Activated T-cell treated with anti-CD3 and anti-CD28 coated beads, Interleukin-2, amount 50 U/mL, for 1 hour (primary cell): Measurements from ENCODE around the gene VPS39.
"Not testable (repeated sequence)": the region's sequence is repeated elsewhere in the genome, so short reads cannot be mapped to it uniquely, and the experiment has no call there.

Source experiments
- DNase-seq: peaks from one replicate; pipeline ENCODE4 v3.0.0-alpha.2; 2020

Gene VPS39, protein sequence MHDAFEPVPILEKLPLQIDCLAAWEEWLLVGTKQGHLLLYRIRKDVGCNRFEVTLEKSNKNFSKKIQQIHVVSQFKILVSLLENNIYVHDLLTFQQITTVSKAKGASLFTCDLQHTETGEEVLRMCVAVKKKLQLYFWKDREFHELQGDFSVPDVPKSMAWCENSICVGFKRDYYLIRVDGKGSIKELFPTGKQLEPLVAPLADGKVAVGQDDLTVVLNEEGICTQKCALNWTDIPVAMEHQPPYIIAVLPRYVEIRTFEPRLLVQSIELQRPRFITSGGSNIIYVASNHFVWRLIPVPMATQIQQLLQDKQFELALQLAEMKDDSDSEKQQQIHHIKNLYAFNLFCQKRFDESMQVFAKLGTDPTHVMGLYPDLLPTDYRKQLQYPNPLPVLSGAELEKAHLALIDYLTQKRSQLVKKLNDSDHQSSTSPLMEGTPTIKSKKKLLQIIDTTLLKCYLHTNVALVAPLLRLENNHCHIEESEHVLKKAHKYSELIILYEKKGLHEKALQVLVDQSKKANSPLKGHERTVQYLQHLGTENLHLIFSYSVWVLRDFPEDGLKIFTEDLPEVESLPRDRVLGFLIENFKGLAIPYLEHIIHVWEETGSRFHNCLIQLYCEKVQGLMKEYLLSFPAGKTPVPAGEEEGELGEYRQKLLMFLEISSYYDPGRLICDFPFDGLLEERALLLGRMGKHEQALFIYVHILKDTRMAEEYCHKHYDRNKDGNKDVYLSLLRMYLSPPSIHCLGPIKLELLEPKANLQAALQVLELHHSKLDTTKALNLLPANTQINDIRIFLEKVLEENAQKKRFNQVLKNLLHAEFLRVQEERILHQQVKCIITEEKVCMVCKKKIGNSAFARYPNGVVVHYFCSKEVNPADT

GRCh38 chr15:42207674-42208579, at the start of gene VPS39:
Gene VPS39, minus strand, starts transcription at chr15:42208304. Its CDS starts 151 bp downstream, at chr15:42208153.
- peak; percentile 79 for DNase-seq

DNA sequence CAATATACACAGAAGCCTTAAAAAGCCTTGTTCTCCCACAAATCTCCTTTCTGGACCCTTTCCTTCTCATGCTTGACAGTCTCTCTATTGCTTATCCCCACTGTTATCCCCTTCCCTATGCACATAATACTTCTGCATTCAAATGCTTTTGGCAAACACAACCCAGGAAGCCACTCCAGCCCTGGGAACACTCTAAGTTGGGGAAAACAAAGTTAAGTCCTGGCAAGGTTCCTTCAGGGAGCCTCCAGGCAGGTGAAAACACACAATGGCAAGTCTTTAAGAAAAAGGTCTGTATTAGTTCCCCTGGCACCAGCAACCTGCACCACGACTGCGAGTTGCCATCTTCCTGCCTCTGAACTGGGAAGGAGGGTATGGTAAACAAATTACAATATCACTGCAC, 45.2 kb upstream of the VPS39 start:
- no peak for DNase-seq

DNA sequence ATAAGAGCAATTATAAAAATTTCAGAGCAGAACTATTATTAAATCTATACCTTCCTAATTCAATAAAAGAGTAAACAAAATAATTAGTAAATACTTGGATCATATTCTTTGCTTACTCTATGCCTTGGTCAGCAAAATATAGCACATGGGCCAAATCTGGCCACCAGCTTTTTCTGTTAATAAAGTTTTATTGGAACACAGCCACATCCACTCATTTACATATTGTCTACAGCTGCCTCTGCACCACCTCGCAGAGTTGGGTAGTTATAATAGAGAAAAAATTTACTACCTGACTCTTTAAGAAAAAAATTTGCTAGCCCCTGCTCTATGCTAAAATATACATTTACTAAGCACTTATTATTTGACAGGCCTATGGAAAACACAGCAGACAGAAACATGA, 32.7 kb upstream of the VPS39 start:
- no peak for DNase-seq

GRCh38 chr15:42239528-42240182, 31.6 kb upstream of the VPS39 start:
- DNase-seq = no peak

DNA sequence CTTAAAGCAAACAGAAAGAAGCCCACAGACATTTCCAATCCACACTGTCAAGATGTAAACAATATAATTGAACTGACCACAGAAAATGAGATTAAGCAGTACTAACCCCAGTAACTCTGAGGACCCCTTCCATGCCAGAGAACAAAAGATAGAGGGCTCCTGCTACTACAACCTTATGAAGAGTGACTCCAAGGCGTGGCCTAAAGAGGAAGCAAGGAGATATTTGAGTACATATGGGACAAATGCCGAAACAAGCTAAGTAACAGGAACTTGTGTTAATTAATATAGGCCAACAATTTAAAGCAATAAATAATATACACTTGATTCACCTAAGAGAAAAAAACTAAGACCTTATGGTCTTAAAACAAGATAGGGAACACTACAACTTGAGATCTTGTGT, 25.0 kb upstream of the VPS39 start:
- DNase-seq = no peak

GRCh38 chr15:42232606-42233005, 24.5 kb upstream of the VPS39 start:
- no peak for DNase-seq

GRCh38 chr15:42231088-42231487, 23.0 kb upstream of the VPS39 start:
- DNase-seq = no peak

GRCh38 chr15:42228981-42229380, 20.9 kb upstream of the VPS39 start:
- DNase-seq = not testable (repeated sequence)

GRCh38 chr15:42228036-42228435, 19.9 kb upstream of the VPS39 start:
- no peak for DNase-seq

- no peak for DNase-seq
Observed at GRCh38 chr15:42226648-42227047, 18.5 kb upstream of the VPS39 start.

DNA sequence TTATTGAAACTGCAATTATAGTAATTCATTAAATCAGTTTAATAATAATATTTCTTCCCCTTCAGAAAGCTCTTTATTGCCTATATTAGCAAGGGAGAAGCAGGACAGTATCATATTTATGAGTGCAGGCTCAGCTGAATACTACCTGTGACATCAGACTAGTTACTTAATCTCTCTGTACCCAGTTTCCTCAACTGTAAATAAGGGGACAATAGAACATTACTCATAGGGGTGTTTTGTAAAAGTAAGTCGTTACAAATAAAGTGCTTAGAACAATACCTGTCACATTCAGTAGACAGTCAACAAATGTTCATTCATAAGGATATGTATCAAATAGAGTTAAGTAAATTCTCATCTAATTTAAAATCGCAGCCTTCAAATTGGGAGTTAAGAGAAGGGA, 12.1 kb upstream of the VPS39 start:
- no peak for DNase-seq

DNA sequence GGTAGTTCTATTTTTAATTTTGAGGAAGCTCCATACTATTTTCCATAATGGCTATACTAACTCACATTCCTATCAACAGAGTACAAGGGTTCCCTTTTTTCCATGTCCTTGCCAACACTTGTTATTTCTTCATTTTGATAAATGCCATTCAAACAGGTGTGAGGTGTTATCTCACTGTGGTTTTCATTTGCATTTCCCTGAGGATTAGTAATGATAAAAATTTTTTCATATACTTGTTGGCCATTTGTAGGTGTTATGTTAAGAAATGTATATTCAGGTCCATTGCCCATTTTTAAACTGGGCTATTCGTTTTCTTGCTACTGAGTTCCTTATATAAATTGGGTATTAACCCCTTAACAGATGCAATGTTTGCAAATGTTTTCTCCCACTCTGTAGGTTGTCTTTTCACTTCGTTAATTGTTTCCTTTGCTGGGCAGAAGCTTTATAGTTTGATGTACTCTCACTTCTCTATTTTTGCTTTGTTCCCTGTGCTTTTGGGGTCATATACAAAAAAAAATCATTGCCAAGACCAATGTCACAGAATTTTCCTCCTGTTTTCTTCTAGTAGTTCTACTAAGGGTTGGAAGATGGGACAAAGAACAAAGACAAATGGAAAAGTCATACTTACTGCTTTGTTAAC, 11.0 kb upstream of the VPS39 start:
- DNase-seq = no peak

GRCh38 chr15:42217568-42217967, 9.5 kb upstream of the VPS39 start:
- no peak for DNase-seq

DNA sequence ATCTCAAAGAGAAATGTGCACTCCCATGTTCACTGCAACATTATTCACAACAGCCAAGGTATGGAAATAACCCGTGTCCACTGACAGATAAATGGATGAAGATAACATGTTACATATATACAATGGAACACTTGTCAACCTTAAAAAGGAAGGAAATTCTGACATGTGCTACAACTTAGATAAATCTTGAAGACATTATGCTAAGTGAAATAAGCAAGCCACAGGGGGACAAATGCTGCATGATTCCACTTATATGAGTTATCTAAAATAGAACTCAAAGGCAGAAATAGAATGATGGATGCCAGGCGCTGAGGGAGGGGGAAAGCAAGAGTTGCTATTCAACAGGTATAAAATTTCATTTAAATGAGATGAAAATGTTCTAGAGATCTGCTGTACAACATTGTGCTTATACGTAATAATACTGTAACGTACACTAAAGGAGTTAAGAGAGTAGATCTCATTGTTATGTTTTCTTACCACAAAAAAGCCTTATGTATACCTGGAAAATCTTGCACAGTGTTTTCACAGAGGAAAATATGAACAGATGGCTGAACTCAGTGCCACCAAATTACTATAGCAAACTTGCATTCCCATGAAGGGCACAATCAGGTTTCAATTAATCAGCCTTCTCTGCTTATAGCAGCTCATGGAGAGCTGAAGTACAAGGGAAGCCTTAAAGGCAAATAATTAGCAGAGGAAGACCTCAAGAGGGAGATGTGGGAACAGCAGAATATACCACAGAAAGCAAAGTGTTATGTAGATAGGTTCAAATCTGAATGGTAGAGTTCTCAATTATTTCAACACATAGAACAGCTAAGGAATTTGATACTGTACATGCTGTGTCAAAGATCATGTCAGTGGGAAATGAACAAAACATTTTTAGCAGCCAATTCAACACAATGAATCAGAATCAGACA, 8.1 kb upstream of the VPS39 start:
- no peak for DNase-seq

- DNase-seq = no peak
Observed at GRCh38 chr15:42214600-42214999, 6.5 kb upstream of the VPS39 start.

GRCh38 chr15:42213511-42213910, 5.4 kb upstream of the VPS39 start:
- DNase-seq = no peak

- DNase-seq = no peak
Observed at GRCh38 chr15:42210696-42211095, 2.6 kb upstream of the VPS39 start.

DNA sequence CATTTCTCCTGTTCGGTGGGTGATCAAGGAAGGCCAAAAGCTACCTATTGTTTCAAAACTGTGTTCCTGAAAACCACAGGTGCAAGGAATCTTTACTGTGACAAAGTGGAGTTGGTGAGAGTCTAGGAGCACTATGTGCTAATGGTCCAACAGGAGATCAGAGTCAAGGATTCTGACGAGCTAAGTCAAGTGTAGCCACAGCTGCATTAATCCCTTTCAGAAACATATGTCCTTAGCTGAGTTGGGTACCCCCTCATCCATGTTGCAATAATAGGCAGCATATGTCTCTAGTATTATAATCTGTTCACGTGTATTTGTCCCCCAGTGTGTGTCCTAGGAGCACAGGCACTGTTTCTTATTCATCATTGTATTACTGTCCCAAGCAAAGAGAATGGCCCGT, 1.7 kb downstream of the VPS39 start:
- DNase-seq = no peak

DNA sequence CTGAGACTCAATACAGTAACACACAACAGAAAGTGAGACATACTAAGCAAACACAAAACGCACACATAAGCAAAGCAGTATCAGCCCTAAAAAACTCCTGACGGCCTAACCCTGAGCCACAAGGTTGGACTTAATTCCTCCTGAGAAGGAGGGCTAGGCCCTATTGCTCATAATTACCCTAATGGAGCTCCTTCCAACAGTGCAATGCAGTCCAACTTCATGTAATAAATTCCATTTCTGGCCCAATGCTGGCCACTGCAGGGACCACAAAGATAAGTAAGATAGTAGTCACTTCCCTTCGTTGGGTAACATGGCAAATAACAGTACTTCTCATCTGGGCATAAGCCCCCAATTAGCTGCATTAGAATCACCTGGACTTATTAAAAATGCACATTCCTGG, 4.2 kb downstream of the VPS39 start:
- no peak for DNase-seq

GRCh38 chr15:42202653-42203052, 5.5 kb downstream of the VPS39 start:
- DNase-seq = no peak

- no peak for DNase-seq
Observed at GRCh38 chr15:42201801-42202200, 6.3 kb downstream of the VPS39 start.
